ENCODE data around the gene DHRS13. TPM values are rescaled to one million over a fixed set of nuclear protein-coding genes. Genes with fewer than 3 reads are reported as not detected.

The DHRS13 gene
- total and polyA plus RNA-seq, 2 donors (not counting 3 experiments of a cell fraction or from before 2014, with no cell fraction given): 7.2 to 9.3 TPM

DNA sequence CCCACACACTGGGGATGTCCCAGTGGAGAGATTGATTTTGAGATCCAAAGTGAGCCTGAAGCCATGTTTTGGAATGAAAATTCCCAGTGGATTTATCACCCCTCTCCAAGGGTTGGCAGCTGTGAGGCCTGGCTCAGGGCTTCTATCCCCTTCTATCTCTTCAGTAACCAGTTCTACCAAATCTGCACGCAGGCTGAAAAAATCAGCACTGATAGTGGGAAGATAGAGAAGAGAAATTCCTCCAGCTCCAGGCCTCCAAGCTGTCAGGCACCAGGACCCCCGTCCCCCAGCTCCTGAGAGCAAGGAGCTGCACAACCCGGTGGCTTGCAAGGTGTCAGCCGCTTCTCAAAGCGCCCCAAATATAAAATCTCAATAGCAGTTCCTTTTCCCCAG is 6.4 kb downstream of the DHRS13 start:
- peak overlapping the region; percentile 91 for H3K4me2 ChIP-seq (ENCODE audit: insufficient read depth, low read length)
- no peak overlapping the region for H2AFZ ChIP-seq (ENCODE audit: low read depth, low read length)
- no TSS peak for BruUV-seq (replicated peaks)
- DNase-seq (ENCODE audit: low read depth, low spot score) (peak; percentile 24), FAIRE-seq (no peak)
- no peaks in the 10 kb centered on the region for H3K9me3 ChIP-seq (replicated peaks; ENCODE audit: control insufficient read depth, insufficient read depth, low read length)
- POLR2A ChIA-PET: interaction anchor here (0.7 kb wide), 1 partner anchor 168 kb away, joined by 3 read pairs; the partner anchor contains the start of gene NEK8
- intact Hi-C loops (cut with micrococcal nuclease) (loop anchor here (2.0 to 5.0 kb wide), 2 partner anchors 51 to 88 kb away; no protein-coding TSS in a partner anchor), dilution Hi-C loops (cut with MboI; ENCODE audit: extremely low pct_ligation_motif_present, low sequenced_read_pairs) (no loop called here)
- no peaks in the 10 kb centered on the region for H4K20me1 ChIP-seq (replicated peaks; ENCODE audit: control insufficient read depth, extremely low read depth, insufficient read depth, low read length)
- H3K27ac ChIP-seq (ENCODE audit: insufficient read depth, low read depth, low read length): no peak overlapping the region
- H3K27me3 ChIP-seq (ENCODE audit: control insufficient read depth in 2 of 2, insufficient read depth in 2 of 2, low read length in 2 of 2): no peaks in the 10 kb centered on the region
- H3K9me1 ChIP-seq (replicated peaks; ENCODE audit: control insufficient read depth, extremely low read depth, insufficient read depth, low read length): no peaks in the 10 kb centered on the region
- TF ChIP-seq, protein P1, sequence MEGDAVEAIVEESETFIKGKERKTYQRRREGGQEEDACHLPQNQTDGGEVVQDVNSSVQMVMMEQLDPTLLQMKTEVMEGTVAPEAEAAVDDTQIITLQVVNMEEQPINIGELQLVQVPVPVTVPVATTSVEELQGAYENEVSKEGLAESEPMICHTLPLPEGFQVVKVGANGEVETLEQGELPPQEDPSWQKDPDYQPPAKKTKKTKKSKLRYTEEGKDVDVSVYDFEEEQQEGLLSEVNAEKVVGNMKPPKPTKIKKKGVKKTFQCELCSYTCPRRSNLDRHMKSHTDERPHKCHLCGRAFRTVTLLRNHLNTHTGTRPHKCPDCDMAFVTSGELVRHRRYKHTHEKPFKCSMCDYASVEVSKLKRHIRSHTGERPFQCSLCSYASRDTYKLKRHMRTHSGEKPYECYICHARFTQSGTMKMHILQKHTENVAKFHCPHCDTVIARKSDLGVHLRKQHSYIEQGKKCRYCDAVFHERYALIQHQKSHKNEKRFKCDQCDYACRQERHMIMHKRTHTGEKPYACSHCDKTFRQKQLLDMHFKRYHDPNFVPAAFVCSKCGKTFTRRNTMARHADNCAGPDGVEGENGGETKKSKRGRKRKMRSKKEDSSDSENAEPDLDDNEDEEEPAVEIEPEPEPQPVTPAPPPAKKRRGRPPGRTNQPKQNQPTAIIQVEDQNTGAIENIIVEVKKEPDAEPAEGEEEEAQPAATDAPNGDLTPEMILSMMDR (IDR thresholded peaks at IDR 0.05; ENCODE audit: extremely low read depth in 1 of 2, insufficient read depth in 1 of 2, low read depth in 1 of 2, low read length in 2 of 2): no peak
- TF ChIP-seq JUN (IDR thresholded peaks at IDR 0.05; ENCODE audit: borderline replicate concordance, insufficient read depth, insufficient read length, low read depth): no peak
- no peak for TF ChIP-seq EZH2 (IDR thresholded peaks at IDR 0.05; ENCODE audit: borderline replicate concordance, low read depth, low read length, severe bottlenecking)
- no peak for TF ChIP-seq MYC (IDR thresholded peaks at IDR 0.05; ENCODE audit: low read depth, low read length)
- no peak for TF ChIP-seq FOS (IDR thresholded peaks at IDR 0.05; ENCODE audit: borderline replicate concordance, insufficient read depth, low read length)
- TF ChIP-seq POLR2A (IDR thresholded peaks at IDR 0.05; ENCODE audit: low read depth, low read length): no peak
- no peak for TF ChIP-seq POLR2AphosphoS5 (IDR thresholded peaks at IDR 0.05; ENCODE audit: insufficient read depth, low read depth, low read length)
- no peak for TF ChIP-seq GATA2 (IDR thresholded peaks at IDR 0.05; ENCODE audit: insufficient read depth, insufficient read length, low read depth, low read length)
- TF ChIP-seq, protein P2, sequence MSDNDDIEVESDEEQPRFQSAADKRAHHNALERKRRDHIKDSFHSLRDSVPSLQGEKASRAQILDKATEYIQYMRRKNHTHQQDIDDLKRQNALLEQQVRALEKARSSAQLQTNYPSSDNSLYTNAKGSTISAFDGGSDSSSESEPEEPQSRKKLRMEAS (IDR thresholded peaks at IDR 0.05; ENCODE audit: insufficient read depth, insufficient read length): no peak
- CTCF ChIA-PET: interaction anchor here (0.9 to 5.3 kb wide), 10 partner anchors 11 to 170 kb away, joined by 3 to 46 read pairs (median 7); partner anchors contain the start of gene TLCD1
- no peaks in the 10 kb centered on the region for H3K36me3 ChIP-seq (ENCODE audit: control insufficient read depth in 2 of 2, extremely low read depth in 1 of 2, insufficient read depth in 2 of 2, low read length in 2 of 2)
- H3K9ac ChIP-seq (replicated peaks; ENCODE audit: extremely low read depth, insufficient read depth, low read length): peak overlapping the region; percentile 62
- H3K79me2 ChIP-seq (ENCODE audit: control insufficient read depth, insufficient read depth, low read length): peaks cover 25% of the 10 kb centered on the region
- peaks cover 42% of the 10 kb centered on the region for H3K4me1 ChIP-seq (ENCODE audit: control insufficient read depth, extremely low read depth, insufficient read depth, low read length)
- peak overlapping the region; percentile 63 to 85 (median 66) for H3K4me3 ChIP-seq (replicated peaks in 1 of 3; ENCODE audit: insufficient read depth in 1 of 3, low read depth in 1 of 3, low read length in 3 of 3)

All from endothelial cell of umbilical vein (primary cell).